Upper lobe of right lung (tissue), 1 donor: Measurements from ENCODE around the gene DLG5. TPM values are rescaled to one million over a fixed set of nuclear protein-coding genes. Genes with fewer than 3 reads are reported as not detected.

Experiments
- ATAC-seq: fragments of 200-7000 bp; cut with Tn5 transposase; one replicate; pipeline ENCODE4 v1.9.1; 2020; ENCODE audit warnings: mild to moderate bottlenecking, moderate library complexity
- DNase-seq: peaks from one replicate; pipeline ENCODE4 v3.0.0-alpha.2; 2020
- H3K27ac ChIP-seq: fragments of 200-600 bp; one replicate; pipeline ENCODE4 v1.8.0; 2022
- H3K27me3 ChIP-seq: fragments of 200-600 bp; one replicate; pipeline ENCODE4 v1.8.0; 2022; ENCODE audit warnings: mild to moderate bottlenecking
- H3K36me3 ChIP-seq: fragments of 200-600 bp; one replicate; pipeline ENCODE4 v1.8.0; 2022
- H3K4me1 ChIP-seq: fragments of 200-600 bp; one replicate; pipeline ENCODE4 v1.8.0; 2022
- H3K4me3 ChIP-seq: fragments of 200-600 bp; one replicate; pipeline ENCODE4 v1.8.0; 2022; ENCODE audit warnings: mild to moderate bottlenecking
- H3K9me3 ChIP-seq: fragments of 200-600 bp; one replicate; pipeline ENCODE4 v1.8.0; 2022
- CTCF ChIP-seq: fragments of 200-600 bp; IDR thresholded peaks from one replicate; pipeline ENCODE4 v1.8.0; 2022; ENCODE audit warnings: antibody characterized with exemption
- intact Hi-C: fragments of 100-400 bp; cut with DNase I; formaldehyde crosslinking; loops from one replicate; pipeline ENCODE4 v1.11.0; 2022
- total RNA-seq: library from RNA; stranded (reverse); fragmentation: NEBNext Ultra II Directional; extraction: Animal tissue kit (Norgen Biotek cat#: 25700); gene quantifications from one replicate; pipeline ENCODE4 v1.2.1, GENCODE V29; 2021
- donor health status: DM: no; HTN: yes; CAD: no; lungs with severe emphysema.

Gene DLG5
- total RNA-seq, 1 donor from 2014 or later: 19.3 TPM

GRCh38 chr10:77960829-77961329 lies 34.3 kb upstream of the DLG5 start:
- ATAC-seq (no peak), DNase-seq (no peak)
- Histone ChIP-seq H3K27me3 (no peaks in the 10 kb centered on the region), H3K4me1 (no peaks in the 10 kb centered on the region), H3K4me3 (no peak overlapping the region), H3K27ac (no peak overlapping the region), H3K36me3 (no peaks in the 10 kb centered on the region), H3K9me3 (no peaks in the 10 kb centered on the region)
- intact Hi-C loops: no loop called here
- TF ChIP-seq CTCF: no peak

GRCh38 chr10:77959887-77960455 lies 33.4 kb upstream of the DLG5 start:
- Histone ChIP-seq H3K36me3 (no peaks in the 10 kb centered on the region), H3K4me1 (no peaks in the 10 kb centered on the region), H3K9me3 (no peaks in the 10 kb centered on the region), H3K27me3 (no peaks in the 10 kb centered on the region), H3K27ac (no peak overlapping the region), H3K4me3 (no peak overlapping the region)
- intact Hi-C loops: no loop called here
- ATAC-seq (no peak), DNase-seq (no peak)
- no peak for TF ChIP-seq CTCF

GRCh38 chr10:77959384-77959783 lies 32.8 kb upstream of the DLG5 start:
- TF ChIP-seq CTCF: no peak
- Histone ChIP-seq H3K27ac (no peak overlapping the region), H3K36me3 (no peaks in the 10 kb centered on the region), H3K9me3 (no peaks in the 10 kb centered on the region), H3K4me1 (no peaks in the 10 kb centered on the region), H3K27me3 (no peaks in the 10 kb centered on the region), H3K4me3 (no peak overlapping the region)
- intact Hi-C loops: no loop called here
- DNase-seq: no peak
- ATAC-seq: no peak

- no peak for TF ChIP-seq CTCF
- H3K4me3 ChIP-seq: no peak overlapping the region
- H3K27ac ChIP-seq: no peak overlapping the region
- no peak for ATAC-seq
- H3K27me3 ChIP-seq: no peaks in the 10 kb centered on the region
- no peaks in the 10 kb centered on the region for H3K4me1 ChIP-seq
- intact Hi-C loops: no loop called here
- no peaks in the 10 kb centered on the region for H3K36me3 ChIP-seq
- DNase-seq: no peak
- peaks cover 13% of the 10 kb centered on the region for H3K9me3 ChIP-seq
Measured at GRCh38 chr10:77955136-77955535, 28.6 kb upstream of the DLG5 start.

- no peak overlapping the region for H3K4me3 ChIP-seq
- DNase-seq (no peak), ATAC-seq (no peak)
- no peaks in the 10 kb centered on the region for H3K4me1 ChIP-seq
- H3K9me3 ChIP-seq: peaks cover 13% of the 10 kb centered on the region
- no peak for TF ChIP-seq CTCF
- intact Hi-C loops: no loop called here
- H3K27me3 ChIP-seq: no peaks in the 10 kb centered on the region
- no peak overlapping the region for H3K27ac ChIP-seq
- H3K36me3 ChIP-seq: no peaks in the 10 kb centered on the region
Measured at GRCh38 chr10:77949167-77949566, 22.6 kb upstream of the DLG5 start.

GRCh38 chr10:77946084-77946483 lies 19.5 kb upstream of the DLG5 start:
- TF ChIP-seq CTCF: no peak
- no peak overlapping the region for H3K4me3 ChIP-seq
- intact Hi-C loops: no loop called here
- H3K36me3 ChIP-seq: no peaks in the 10 kb centered on the region
- no peak for ATAC-seq
- H3K9me3 ChIP-seq: peaks cover 3% of the 10 kb centered on the region
- no peaks in the 10 kb centered on the region for H3K27me3 ChIP-seq
- no peak overlapping the region for H3K27ac ChIP-seq
- DNase-seq: no peak
- H3K4me1 ChIP-seq: no peaks in the 10 kb centered on the region
